Left lung (tissue), 10 donors: ENCODE data around the gene CALN1. TPM values are rescaled to one million over a fixed set of nuclear protein-coding genes. Genes with fewer than 3 reads are reported as not detected.

ENCODE experiments used
- ATAC-seq: fragments of 200-7000 bp; cut with Tn5 transposase; one replicate; pipeline ENCODE4 v1.9.1; 2020; ENCODE audit warnings: moderate library complexity
- DNase-seq, 4 donors: peaks; one replicate each; pipeline ENCODE4 v3.0.0-alpha.2; 2013 to 2020
- H3K27ac ChIP-seq, 2 donors: fragments of 200-600 bp; sonication (generic) in 1 of 2; one replicate each; pipeline versions ENCODE4 v1.5.0 to v1.8.0; 2020 to 2021
- H3K27me3 ChIP-seq, 2 donors: fragments of 200-600 bp; sonication (generic) in 1 of 2; one replicate each; pipeline versions ENCODE4 v1.5.0 to v1.8.0; 2020 to 2021
- H3K36me3 ChIP-seq, 2 donors: fragments of 200-600 bp; sonication (generic) in 1 of 2; one replicate each; pipeline versions ENCODE4 v1.5.0 to v1.8.0; 2020 to 2021
- H3K4me1 ChIP-seq, 2 donors: fragments of 200-600 bp; one replicate each; pipeline ENCODE4 v1.8.0; 2021
- H3K4me3 ChIP-seq, 2 donors: fragments of 200-600 bp; sonication (generic) in 1 of 2; one replicate each; pipeline versions ENCODE4 v1.5.0 to v1.8.0; 2020 to 2021; ENCODE audit warnings: mild to moderate bottlenecking in 1 of 2
- H3K9me3 ChIP-seq, 2 donors: fragments of 200-600 bp; sonication (generic) in 1 of 2; one replicate each; pipeline versions ENCODE4 v1.5.0 to v1.8.0; 2020 to 2021
- CTCF ChIP-seq, 2 donors: fragments of 200-600 bp; sonication (generic) in 1 of 2; IDR thresholded peaks; one replicate each; pipeline versions ENCODE4 v1.5.0 to v1.8.0; 2021; ENCODE audit warnings: antibody characterized with exemption in 2 of 2
- intact Hi-C, 2 donors: fragments of 100-400 bp; cut with DNase I; formaldehyde crosslinking; loops; one replicate each; pipeline versions ENCODE4 v1.11.2 to v1.14.2; 2022
- polyA plus RNA-seq, 6 donors: library from polyadenylated mRNA; unstranded; fragments of 120-200 nt; gene quantifications; one replicate each; pipeline ENCODE4 v1.2.1, GENCODE V29; 2013; ENCODE audit not compliant: insufficient read length in 6 of 6
- total RNA-seq, 2 donors: library from RNA; stranded (reverse); fragmentation: NEBNext Ultra II Directional; extraction: Animal tissue kit (Norgen Biotek cat#: 25700); gene quantifications; one replicate each; pipeline ENCODE4 v1.2.1, GENCODE V29; 2021
- donor health status: DM: no; HTN: yes; CAD: no.
- donor health status: DM: no; HTN: no; CAD: no.

The CALN1 gene
- total and polyA plus RNA-seq, 8 donors, result 0.10 to 0.52 (median 0.26) TPM; not detected in 2

GRCh38 chr7:72152161-72153131 lies 259.7 kb downstream of the CALN1 start:
- no peak overlapping the region for H3K4me3 ChIP-seq
- H3K36me3 ChIP-seq, result no peaks in the 10 kb centered on the region
- DNase-seq (peak in 1 of 4 donors; percentile 21), ATAC-seq (peak; percentile 73)
- no peaks in the 10 kb centered on the region for H3K4me1 ChIP-seq
- intact Hi-C loops, result no loop called here
- H3K9me3 ChIP-seq, result no peaks in the 10 kb centered on the region
- no peak overlapping the region for H3K27ac ChIP-seq
- no peaks in the 10 kb centered on the region for H3K27me3 ChIP-seq
- TF ChIP-seq CTCF (IDR thresholded peaks at IDR 0.05), result no peak

- Histone ChIP-seq H3K4me3 (no peak overlapping the region), H3K27ac (no peak overlapping the region), H3K4me1 (no peaks in the 10 kb centered on the region), H3K36me3 (no peaks in the 10 kb centered on the region), H3K27me3 (no peaks in the 10 kb centered on the region), H3K9me3 (peaks cover 0 to 30% of the 10 kb centered on the region in 2 donors)
- ATAC-seq, result no peak
- DNase-seq, result no peak
- no peak for TF ChIP-seq CTCF (IDR thresholded peaks at IDR 0.05)
- intact Hi-C loops, result no loop called here
Measured at GRCh38 chr7:72140566-72140965, 271.6 kb downstream of the CALN1 start.

- intact Hi-C loops, result no loop called here
- Histone ChIP-seq H3K9me3 (peaks cover 0 to 3% of the 10 kb centered on the region in 2 donors), H3K27me3 (no peaks in the 10 kb centered on the region), H3K27ac (no peak overlapping the region), H3K4me1 (no peaks in the 10 kb centered on the region), H3K36me3 (no peaks in the 10 kb centered on the region), H3K4me3 (no peak overlapping the region)
- DNase-seq (no peak), ATAC-seq (no peak)
- no peak for TF ChIP-seq CTCF (IDR thresholded peaks at IDR 0.05)
Measured at GRCh38 chr7:72127136-72127535, 285.0 kb downstream of the CALN1 start.

GRCh38 chr7:72123913-72124312 lies 288.2 kb downstream of the CALN1 start:
- intact Hi-C loops, result no loop called here
- no peak for ATAC-seq

More at GRCh38 chr7:72123913-72124312, 288.2 kb downstream of the CALN1 start:
- H3K4me3 ChIP-seq, result no peak overlapping the region
- H3K4me1 ChIP-seq, result no peaks in the 10 kb centered on the region
- H3K27ac ChIP-seq, result no peak overlapping the region
- H3K9me3 ChIP-seq, result no peaks in the 10 kb centered on the region
- DNase-seq, result no peak
- no peaks in the 10 kb centered on the region for H3K36me3 ChIP-seq
- TF ChIP-seq CTCF (IDR thresholded peaks at IDR 0.05), result no peak
- no peaks in the 10 kb centered on the region for H3K27me3 ChIP-seq
